Bronchial epithelial cell (primary cell): Measurements from ENCODE around the gene PIAS4. TPM values are rescaled to one million over a fixed set of nuclear protein-coding genes. Genes with fewer than 3 reads are reported as not detected.
"Not testable (repeated sequence)": the region's sequence is repeated elsewhere in the genome, so short reads cannot be mapped to it uniquely, and the experiment has no call there.

Experiments used
- DNase-seq: peaks from one replicate; pipeline ENCODE4 v3.0.0-alpha.2; 2010; ENCODE audit warnings: low read depth
- FAIRE-seq: peaks from 2 replicates; lab custom pipeline; 2011; peaks lifted over from hg19 to GRCh38; lab: Jason Lieb, UNC
- H3K27me3 ChIP-seq: 2 replicates; pipeline ENCODE4 v1.5.1; 2011; ENCODE audit warnings: low read length; ENCODE audit not compliant: control insufficient read depth, insufficient read depth
- H3K36me3 ChIP-seq: 2 replicates; pipeline ENCODE4 v1.5.1; 2011; ENCODE audit warnings: low read length; ENCODE audit not compliant: control insufficient read depth, insufficient read depth
- H3K4me3 ChIP-seq: 2 replicates; pipeline ENCODE4 v1.5.1; 2011; ENCODE audit warnings: mild to moderate bottlenecking, low read depth, low read length, control low read depth
- CTCF ChIP-seq: IDR thresholded peaks from 2 replicates; pipeline ENCODE4 v1.5.1; 2011; ENCODE audit warnings: mild to moderate bottlenecking, moderate library complexity, low read length, control low read depth, inconsistent platforms; ENCODE audit not compliant: insufficient read depth, severe bottlenecking
- total RNA-seq: library from RNA; depleted of rRNA; stranded (reverse); fragments of >200 nt; gene quantifications from 2 replicates; pipeline ENCODE4 v1.2.1, GENCODE V29; 2014

Gene PIAS4
- total RNA-seq, 1 donor from 2014 or later, result 10.0 TPM

GRCh38 chr19:4009990-4010807 is 2.7 kb downstream of the PIAS4 start:
- Histone ChIP-seq H3K4me3 (no peak overlapping the region), H3K27me3 (no peaks in the 10 kb centered on the region), H3K36me3 (peaks cover 22% of the 10 kb centered on the region)
- no peak for TF ChIP-seq CTCF
- DNase-seq (no peak), FAIRE-seq (no peak)

GRCh38 chr19:4010808-4011110 is 3.2 kb downstream of the PIAS4 start:
- peaks cover 22% of the 10 kb centered on the region for H3K36me3 ChIP-seq
- TF ChIP-seq CTCF, result no peak
- no peak overlapping the region for H3K4me3 ChIP-seq
- FAIRE-seq, result no peak
- no peak for DNase-seq
- H3K27me3 ChIP-seq, result no peaks in the 10 kb centered on the region

- DNase-seq, FAIRE-seq, H3K27me3 ChIP-seq, H3K4me3 ChIP-seq: not testable (repeated sequence)
- H3K36me3 ChIP-seq, result peaks cover 22% of the 10 kb centered on the region
Measured at GRCh38 chr19:4011430-4011829, 3.9 kb downstream of the PIAS4 start.

GRCh38 chr19:4012092-4012974 is 4.8 kb downstream of the PIAS4 start:
- Histone ChIP-seq H3K36me3 (peaks cover 22% of the 10 kb centered on the region), H3K4me3 (no peak overlapping the region)
- no peak for FAIRE-seq

GRCh38 chr19:4012975-4013634 is 5.6 kb downstream of the PIAS4 start:
- Histone ChIP-seq H3K4me3 (no peak overlapping the region), H3K36me3 (peaks cover 22% of the 10 kb centered on the region)
- FAIRE-seq, result no peak

More at GRCh38 chr19:4012092-4012974, 4.8 kb downstream of the PIAS4 start:
- no peak for DNase-seq
- no peaks in the 10 kb centered on the region for H3K27me3 ChIP-seq
- no peak for TF ChIP-seq CTCF

More at GRCh38 chr19:4012975-4013634, 5.6 kb downstream of the PIAS4 start:
- no peak for TF ChIP-seq CTCF
- no peaks in the 10 kb centered on the region for H3K27me3 ChIP-seq
- DNase-seq, result no peak
